Mesendoderm (in vitro differentiated cells): ENCODE data around the gene DHX29.
"Not testable (repeated sequence)": the region's sequence is repeated elsewhere in the genome, so short reads cannot be mapped to it uniquely, and the experiment has no call there.

Experiments used
- DNase-seq: peaks from one replicate; pipeline ENCODE4 v3.0.0; 2013
- H2AK5ac ChIP-seq: 2 replicates; pipeline ENCODE4 v1.6.1; 2013; ENCODE audit warnings: low read length, inconsistent platforms
- H2BK120ac ChIP-seq: 2 replicates; pipeline ENCODE4 v1.6.1; 2013; ENCODE audit warnings: low read depth, mild to moderate bottlenecking, low read length, moderate library complexity, mixed read lengths
- H2BK15ac ChIP-seq: replicated peaks from 2 replicates; pipeline ENCODE4 v1.6.1; 2013; ENCODE audit warnings: low read depth, mild to moderate bottlenecking, moderate library complexity
- H2BK5ac ChIP-seq: 2 replicates; pipeline ENCODE4 v1.6.1; 2013; ENCODE audit warnings: low read length, inconsistent platforms
- H3K18ac ChIP-seq: 2 replicates; pipeline ENCODE4 v1.6.1; 2013; ENCODE audit warnings: mild to moderate bottlenecking, low read length, mixed read lengths
- H3K23ac ChIP-seq: one replicate; pipeline ENCODE4 v1.6.1; 2013; ENCODE audit warnings: low read length
- H3K27ac ChIP-seq: 2 replicates; pipeline ENCODE4 v1.5.1; 2013; ENCODE audit warnings: low read depth, mild to moderate bottlenecking, inconsistent platforms, low read length, moderate library complexity
- H3K27me3 ChIP-seq: 2 replicates; pipeline ENCODE4 v1.6.1; 2013; ENCODE audit warnings: low read length, control low read depth, mild to moderate bottlenecking, inconsistent platforms; ENCODE audit not compliant: insufficient read depth, poor library complexity
- H3K36me3 ChIP-seq: 2 replicates; pipeline ENCODE4 v1.6.1; 2013; ENCODE audit warnings: low read length, inconsistent platforms; ENCODE audit not compliant: control insufficient read depth, insufficient read depth
- H3K4ac ChIP-seq: one replicate; pipeline ENCODE4 v1.6.1; 2013; ENCODE audit warnings: low read depth, mild to moderate bottlenecking, low read length, moderate library complexity
- H3K4me1 ChIP-seq: 2 replicates; pipeline ENCODE4 v1.6.1; 2013; ENCODE audit warnings: low read depth, low read length, inconsistent platforms; ENCODE audit not compliant: control insufficient read depth
- H3K4me2 ChIP-seq: 2 replicates; pipeline ENCODE4 v1.6.1; 2013; ENCODE audit warnings: low read length
- H3K4me3 ChIP-seq: 2 replicates; pipeline ENCODE4 v1.5.1; 2013; ENCODE audit warnings: mild to moderate bottlenecking, low read length
- H3K56ac ChIP-seq: one replicate; pipeline ENCODE4 v1.6.1; 2013; ENCODE audit warnings: low read length
- H3K79me1 ChIP-seq: 2 replicates; pipeline ENCODE4 v1.6.1; 2013; ENCODE audit warnings: low read length, inconsistent platforms
- H3K79me2 ChIP-seq: 2 replicates; pipeline ENCODE4 v1.6.1; 2013; ENCODE audit warnings: mild to moderate bottlenecking, low read length; ENCODE audit not compliant: control insufficient read depth, insufficient read depth
- H3K9ac ChIP-seq: 2 replicates; pipeline ENCODE4 v1.6.1; 2013; ENCODE audit warnings: low read length, inconsistent platforms
- H4K5ac ChIP-seq: one replicate; pipeline ENCODE4 v1.6.1; 2013; ENCODE audit warnings: low read length
- H4K8ac ChIP-seq: one replicate; pipeline ENCODE4 v1.6.1; 2013; ENCODE audit warnings: low read depth, mild to moderate bottlenecking, control low read depth, low read length, moderate library complexity
- WGBS: extraction: QIAGEN DNeasy Blood & Tissue Kit; methylation state at CpG from one replicate; pipeline ENCODE4 v1.1.7; 2013; ENCODE audit warnings: low lambda C conversion rate, missing lambda C conversion rate; ENCODE audit not compliant: insufficient coverage; ENCODE audit errors: extremely low coverage; 5-methylcytosine and 5-hydroxymethylcytosine counted together

DHX29 gene

DNA sequence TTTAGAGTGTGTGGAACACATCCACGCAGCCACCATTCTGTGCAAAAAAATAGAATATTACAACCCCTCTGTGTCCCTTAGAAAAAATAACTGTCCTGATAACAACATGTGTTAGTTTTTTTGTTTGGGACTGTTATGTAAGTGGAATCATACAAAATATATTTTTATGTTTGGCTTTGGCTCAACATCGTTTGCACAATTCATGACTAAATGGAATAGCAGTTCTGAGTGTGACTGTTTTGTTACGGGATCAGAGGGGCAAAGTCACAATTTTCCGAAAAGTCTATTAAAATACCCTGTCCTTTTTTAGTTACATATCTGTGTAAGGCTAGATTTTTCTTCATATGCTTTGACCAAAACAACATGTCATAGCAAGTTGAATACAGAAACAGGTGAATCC, 13.1 kb upstream of the DHX29 start:
- Histone ChIP-seq H3K36me3 (no peaks in the 10 kb centered on the region), H3K4me2 (no peak overlapping the region), H3K79me1 (peaks cover 7% of the 10 kb centered on the region), H3K56ac (no peak overlapping the region), H3K4me3 (no peak overlapping the region), H3K27ac (no peak overlapping the region), H3K79me2 (peaks cover 26% of the 10 kb centered on the region), H3K9ac (no peak overlapping the region), H3K27me3 (no peaks in the 10 kb centered on the region), H4K8ac (no peak overlapping the region), H2BK120ac (no peak overlapping the region), H4K5ac (no peak overlapping the region), H3K23ac (no peak overlapping the region), H3K18ac (no peak overlapping the region), H3K4me1 (no peaks in the 10 kb centered on the region), H2BK5ac (no peak overlapping the region), H2AK5ac (no peak overlapping the region), H3K4ac (no peak overlapping the region), H2BK15ac (no peak overlapping the region)
- DNase-seq, result no peak
- WGBS, result no CpG with 5 or more reads among the region's 4 CpGs

GRCh38 chr5:55319491-55319890, 12.0 kb upstream of the DHX29 start:
- Histone ChIP-seq H3K4me3 (no peak overlapping the region), H3K18ac (no peak overlapping the region)
- WGBS, result no CpG with 5 or more reads among the region's 1 CpG

DNA sequence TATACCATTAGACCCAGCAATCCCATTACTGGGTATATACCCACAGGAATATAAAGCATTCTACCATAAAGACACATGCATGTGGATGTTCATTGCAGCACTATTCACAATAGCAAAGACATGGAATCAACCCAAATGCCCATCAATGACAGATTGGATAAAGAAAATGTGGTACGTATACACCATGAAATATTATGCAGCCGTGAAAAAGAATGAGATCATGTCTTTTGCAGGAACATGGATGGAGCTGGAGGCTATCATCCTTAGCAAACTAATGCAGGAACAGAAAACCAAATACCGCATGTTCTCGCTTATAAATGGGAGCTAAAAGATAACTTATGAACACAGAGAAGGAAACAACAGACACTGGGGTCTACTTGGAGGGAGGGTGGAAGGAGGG, 10.7 kb upstream of the DHX29 start:
- H3K79me1 ChIP-seq, result peaks cover 14% of the 10 kb centered on the region
- H3K36me3 ChIP-seq, H3K9ac ChIP-seq, H3K27ac ChIP-seq, H3K4me3 ChIP-seq, H3K23ac ChIP-seq, H4K8ac ChIP-seq, H3K56ac ChIP-seq, H4K5ac ChIP-seq, H2BK15ac ChIP-seq, H2BK5ac ChIP-seq, H3K18ac ChIP-seq, H3K4ac ChIP-seq, DNase-seq, H2BK120ac ChIP-seq, H3K4me1 ChIP-seq, H3K27me3 ChIP-seq, H3K4me2 ChIP-seq, H2AK5ac ChIP-seq: not testable (repeated sequence)
- WGBS, result no CpG with 5 or more reads among the region's 4 CpGs
- peaks cover 39% of the 10 kb centered on the region for H3K79me2 ChIP-seq

More at GRCh38 chr5:55319491-55319890, 12.0 kb upstream of the DHX29 start:
- Histone ChIP-seq H2AK5ac (no peak overlapping the region), H3K4me2 (no peak overlapping the region), H3K23ac (no peak overlapping the region), H2BK5ac (no peak overlapping the region), H3K79me1 (peaks cover 11% of the 10 kb centered on the region), H3K9ac (no peak overlapping the region), H3K56ac (no peak overlapping the region), H3K27ac (no peak overlapping the region), H2BK15ac (no peak overlapping the region), H4K5ac (no peak overlapping the region), H3K36me3 (no peaks in the 10 kb centered on the region), H3K79me2 (peaks cover 31% of the 10 kb centered on the region), H3K4ac (no peak overlapping the region), H4K8ac (no peak overlapping the region), H3K27me3 (no peaks in the 10 kb centered on the region), H3K4me1 (peaks cover 2% of the 10 kb centered on the region), H2BK120ac (no peak overlapping the region)
- no peak for DNase-seq

GRCh38 chr5:55316837-55317236, 9.3 kb upstream of the DHX29 start:
- no peaks in the 10 kb centered on the region for H3K27me3 ChIP-seq
- H3K9ac ChIP-seq, result no peak overlapping the region
- H3K4me2 ChIP-seq, result no peak overlapping the region
- H4K8ac ChIP-seq, result no peak overlapping the region
- H3K56ac ChIP-seq, result no peak overlapping the region
- no peaks in the 10 kb centered on the region for H3K36me3 ChIP-seq
- no peak overlapping the region for H3K4ac ChIP-seq
- H2BK5ac ChIP-seq, result no peak overlapping the region
- no peak overlapping the region for H3K27ac ChIP-seq
- no peak overlapping the region for H2BK15ac ChIP-seq
- peaks cover 6% of the 10 kb centered on the region for H3K4me1 ChIP-seq
- no peak for DNase-seq
- H3K4me3 ChIP-seq, result no peak overlapping the region
- H3K18ac ChIP-seq, result no peak overlapping the region
- H3K79me2 ChIP-seq, result peaks cover 51% of the 10 kb centered on the region
- H3K23ac ChIP-seq, result no peak overlapping the region
- H4K5ac ChIP-seq, result no peak overlapping the region
- peaks cover 14% of the 10 kb centered on the region for H3K79me1 ChIP-seq
- H2AK5ac ChIP-seq, result no peak overlapping the region
- H2BK120ac ChIP-seq, result no peak overlapping the region

DNA sequence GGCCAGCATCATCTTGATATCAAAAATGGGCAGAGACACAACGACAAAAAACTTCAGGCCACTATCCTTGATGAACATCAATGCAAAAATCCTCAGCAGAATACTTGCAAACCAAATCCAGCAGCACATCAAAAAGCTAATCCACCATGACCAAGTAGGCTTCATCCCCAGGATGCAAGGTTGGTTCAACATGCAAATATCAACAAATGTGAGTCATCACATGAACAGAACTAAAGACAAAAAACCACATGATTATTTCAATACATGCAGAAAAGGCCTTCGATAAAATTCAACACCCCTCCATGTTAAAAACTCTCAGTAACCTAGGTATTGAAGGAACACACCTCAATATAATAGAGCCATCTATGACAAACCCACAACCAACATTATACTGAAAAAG, 8.8 kb upstream of the DHX29 start:
- H3K4me2 ChIP-seq, result no peak overlapping the region
- H3K27ac ChIP-seq, result no peak overlapping the region
- H3K23ac ChIP-seq, result no peak overlapping the region
- DNase-seq, result no peak
- WGBS, result no CpG with 5 or more reads among the region's 2 CpGs
- peaks cover 6% of the 10 kb centered on the region for H3K4me1 ChIP-seq
- no peak overlapping the region for H2AK5ac ChIP-seq
- H4K5ac ChIP-seq, result no peak overlapping the region
- H3K4me3 ChIP-seq, result no peak overlapping the region
- no peak overlapping the region for H3K18ac ChIP-seq
- H3K4ac ChIP-seq, result no peak overlapping the region
- H2BK15ac ChIP-seq, result no peak overlapping the region
- H3K36me3 ChIP-seq, result no peaks in the 10 kb centered on the region
- peaks cover 54% of the 10 kb centered on the region for H3K79me2 ChIP-seq
- no peak overlapping the region for H3K56ac ChIP-seq
- H3K79me1 ChIP-seq, result peaks cover 15% of the 10 kb centered on the region
- H3K27me3 ChIP-seq, result no peaks in the 10 kb centered on the region
- no peak overlapping the region for H2BK5ac ChIP-seq
- H3K9ac ChIP-seq, result no peak overlapping the region
- H2BK120ac ChIP-seq, result no peak overlapping the region
- no peak overlapping the region for H4K8ac ChIP-seq

- Histone ChIP-seq H3K4ac (no peak overlapping the region), H3K4me1 (peaks cover 6% of the 10 kb centered on the region)
- no CpG with 5 or more reads among the region's 5 CpGs for WGBS
Observed at GRCh38 chr5:55313870-55314617, 6.5 kb upstream of the DHX29 start.

More at GRCh38 chr5:55313870-55314617, 6.5 kb upstream of the DHX29 start:
- Histone ChIP-seq H2BK120ac (no peak overlapping the region), H3K27me3 (no peaks in the 10 kb centered on the region), H3K4me3 (no peak overlapping the region), H2BK5ac (no peak overlapping the region), H3K4me2 (no peak overlapping the region), H3K79me2 (peaks cover 64% of the 10 kb centered on the region), H3K56ac (no peak overlapping the region), H3K18ac (no peak overlapping the region), H3K27ac (no peak overlapping the region), H3K36me3 (no peaks in the 10 kb centered on the region), H2AK5ac (no peak overlapping the region), H2BK15ac (no peak overlapping the region), H4K5ac (no peak overlapping the region), H3K23ac (no peak overlapping the region), H3K79me1 (peaks cover 13% of the 10 kb centered on the region), H4K8ac (no peak overlapping the region), H3K9ac (no peak overlapping the region)
- no peak for DNase-seq
